HepG2 (cell line): ENCODE data around the gene SF3A2. TPM values are rescaled to one million over a fixed set of nuclear protein-coding genes. Genes with fewer than 3 reads are reported as not detected.

Source experiments
- ATAC-seq: fragments of 200-7000 bp; cut with Tn5 transposase; 3 replicates; pipeline ENCODE4 v1.9.1; 2020; ENCODE audit warnings: mild to moderate bottlenecking, moderate library complexity
- BruUV-seq: library from RNA; stranded (reverse); fragments of 400-500 nt; replicated peaks from 2 replicates; lab custom pipeline; 2021; lab: Mats Ljungman, UMichigan
- CTCF ChIA-PET: fragments of 300-600 bp; formaldehyde crosslinking; extraction: SDS; loops from one replicate; lab custom pipeline; 2021; ENCODE audit warnings: low total read pairs, inconsistent platforms, low intra/inter-chr PET ratio; lab: Yijun Ruan, JAX
- POLR2A ChIA-PET: fragments of 350-600 bp; sonication (Branson Sonifier 250); formaldehyde crosslinking; loops from one replicate; lab custom pipeline; 2020; ENCODE audit warnings: antibody characterized with exemption, inconsistent platforms; lab: Yijun Ruan, JAX
- DNase-seq: peaks from one replicate; pipeline ENCODE4 v3.0.0-alpha.2; 2015; ENCODE audit warnings: low spot score
- FAIRE-seq: peaks from 3 replicates; lab custom pipeline; 2011; peaks lifted over from hg19 to GRCh38; lab: Jason Lieb, UNC
- H2AFZ ChIP-seq: one replicate; pipeline ENCODE4 v1.6.1; 2011; ENCODE audit warnings: low read length, inconsistent platforms
- H3K27ac ChIP-seq: fragments of 300-600 bp; 3 replicates; pipeline ENCODE4 v1.8.0; 2011; ENCODE audit warnings: mixed run types, mild to moderate bottlenecking, mixed read lengths, low read length, inconsistent platforms; ENCODE audit not compliant: insufficient read depth; ENCODE audit errors: extremely low read length
- H3K27me3 ChIP-seq, 2 experiments: fragments of 200-600 bp in 1 of 2; 2 replicates in 1 of 2; 3 replicates in 1 of 2; pipeline versions ENCODE4 v1.6.0 to v1.8.0; 2011; ENCODE audit warnings: low read length in 2 of 2, mild to moderate bottlenecking in 2 of 2, moderate library complexity in 2 of 2, inconsistent platforms in 1 of 2; ENCODE audit not compliant: insufficient read depth in 2 of 2, control insufficient read depth in 1 of 2
- H3K36me3 ChIP-seq, 2 experiments: fragments of 200-600 bp in 1 of 2; replicated peaks in 1 of 2; 2 replicates in 1 of 2; 3 replicates in 1 of 2; pipeline versions ENCODE4 v1.5.1 to v1.8.0; 2011; ENCODE audit warnings: low read length in 2 of 2, inconsistent platforms in 1 of 2; ENCODE audit not compliant: insufficient read depth in 2 of 2, control insufficient read depth in 1 of 2
- H3K4me1 ChIP-seq: 2 replicates; pipeline ENCODE4 v1.5.1; 2012; ENCODE audit warnings: low read length, inconsistent platforms; ENCODE audit not compliant: insufficient read depth
- H3K4me2 ChIP-seq: 2 replicates; pipeline ENCODE4 v1.6.0; 2011; ENCODE audit warnings: low read depth, low read length, inconsistent platforms
- H3K4me3 ChIP-seq, 3 experiments: fragments of 200-600 bp in 1 of 3; sonication (generic), shearing (Covaris generic) in 1 of 3; replicated peaks in 1 of 3; 2 replicates each; pipeline ENCODE4 v1.5.1; 2011 to 2016; ENCODE audit warnings: low read length in 3 of 3, inconsistent platforms in 2 of 3, low read depth in 2 of 3, mild to moderate bottlenecking in 2 of 3, control low read depth in 1 of 3, mixed read lengths in 1 of 3; ENCODE audit not compliant: insufficient read depth in 1 of 3
- H3K79me2 ChIP-seq: one replicate; pipeline ENCODE4 v1.6.1; 2011; ENCODE audit warnings: low read length, inconsistent platforms; ENCODE audit not compliant: insufficient read depth
- H3K9ac ChIP-seq: 2 replicates; pipeline ENCODE4 v1.6.0; 2011; ENCODE audit warnings: mild to moderate bottlenecking, low read depth, low read length, inconsistent platforms; ENCODE audit not compliant: insufficient read depth
- H3K9me3 ChIP-seq: 2 replicates; pipeline ENCODE4 v1.5.1; 2012; ENCODE audit warnings: mild to moderate bottlenecking, low read length
- H4K20me1 ChIP-seq: 2 replicates; pipeline ENCODE4 v1.6.0; 2011; ENCODE audit warnings: inconsistent platforms, mild to moderate bottlenecking, low read length, moderate library complexity; ENCODE audit not compliant: insufficient read depth
- DBP ChIP-seq: sonication (generic); formaldehyde crosslinking; IDR thresholded peaks from 2 replicates; pipeline ENCODE4 v1.4.0; 2020; ENCODE audit warnings: missing genetic modification reagents; ENCODE audit errors: not compliant biosample characterization
- GPBP1L1 ChIP-seq: sonication (generic); formaldehyde crosslinking; IDR thresholded peaks from 2 replicates; pipeline ENCODE4 v1.5.0; 2020; ENCODE audit warnings: mild to moderate bottlenecking, missing genetic modification reagents
- GRHL1 ChIP-seq: sonication (generic); formaldehyde crosslinking; conservative IDR thresholded peaks from 2 replicates; pipeline ENCODE4 v1.8.0; 2022; ENCODE audit warnings: missing genetic modification reagents
- HOXA9 ChIP-seq: sonication (generic); formaldehyde crosslinking; IDR thresholded peaks from 2 replicates; pipeline ENCODE4 v1.8.1; 2022; ENCODE audit warnings: missing genetic modification reagents, mild to moderate bottlenecking, moderate library complexity, borderline replicate concordance
- MXD1 ChIP-seq: sonication (generic); formaldehyde crosslinking; IDR thresholded peaks from 2 replicates; pipeline ENCODE4 v1.4.0; 2020; ENCODE audit warnings: mild to moderate bottlenecking, missing genetic modification reagents
- RFXAP ChIP-seq: sonication (generic); formaldehyde crosslinking; IDR thresholded peaks from 2 replicates; pipeline ENCODE4 v1.4.0; 2020; ENCODE audit warnings: missing genetic modification reagents, borderline replicate concordance
- ZNF296 ChIP-seq: sonication (generic); formaldehyde crosslinking; conservative IDR thresholded peaks from 2 replicates; pipeline ENCODE4 v1.5.0; 2020; ENCODE audit warnings: mild to moderate bottlenecking, missing genetic modification reagents
- ZNF329 ChIP-seq: sonication (generic); formaldehyde crosslinking; IDR thresholded peaks from 2 replicates; pipeline ENCODE4 v1.9.0; 2021; ENCODE audit warnings: low read depth, mild to moderate bottlenecking, missing genetic modification reagents
- ZNF710 ChIP-seq: sonication (generic); formaldehyde crosslinking; IDR thresholded peaks from 2 replicates; pipeline ENCODE4 v1.5.0; 2020; ENCODE audit warnings: mild to moderate bottlenecking, missing genetic modification reagents, borderline replicate concordance
- ZNF766 ChIP-seq: sonication (generic); formaldehyde crosslinking; IDR thresholded peaks from 2 replicates; pipeline ENCODE4 v1.5.0; 2020; ENCODE audit warnings: missing genetic modification reagents, borderline replicate concordance
- WGBS: methylation state at CpG from one replicate; pipeline ENCODE4 v1.1.6; 2017; ENCODE audit warnings: low lambda C conversion rate; 5-methylcytosine and 5-hydroxymethylcytosine counted together
- in situ Hi-C: cut with HindIII; loops from 2 replicates; pipeline ENCODE4 v1.10.0; 2017; ENCODE audit warnings: low pct_unique_long_range_greater_than_20kb; ENCODE audit not compliant: extremely low pct_ligation_motif_present
- intact Hi-C: fragments of 100-400 bp; cut with micrococcal nuclease; formaldehyde crosslinking; loops from one replicate; pipeline ENCODE4 v1.10.0; 2022; ENCODE audit not compliant: unreplicated experiment
- polyA plus RNA-seq, 8 experiments: library from polyadenylated mRNA; depleted of rRNA in 3 of 8; stranded (reverse) in 7 of 8; unstranded in 1 of 8; fragments of >200 nt; fragmentation: Illumina TruSeq in 4 of 8; extraction: Trizol in 4 of 8; gene quantifications; 2 replicates each; pipeline versions ENCODE4 v1.2.1 to v1.2.3, GENCODE V29; 2011 to 2016; ENCODE audit warnings: low read depth in 4 of 8, missing spikeins in 1 of 8, mixed read lengths in 1 of 8; ENCODE audit not compliant: insufficient read depth in 1 of 8
- total RNA-seq, 5 experiments: library from RNA; depleted of rRNA; stranded (reverse); fragments of >200 nt; fragmentation: Illumina TruSeq; extraction: Trizol; gene quantifications; 2 replicates each; pipeline ENCODE4 v1.2.3, GENCODE V29; 2016; ENCODE audit warnings: low read depth in 1 of 5

The SF3A2 gene
- total and polyA plus RNA-seq, 2 of the 13 experiments (the other 11 are each of a cell fraction or from before 2014, with no cell fraction given) = 8.6 to 8.8 TPM

- peaks cover 40 to 81% of the 10 kb centered on the region in 2 experiments for H3K36me3 ChIP-seq
- H2AFZ ChIP-seq = no peak overlapping the region
- ATAC-seq (no peak), FAIRE-seq (no peak), DNase-seq (no peak)
- in situ Hi-C loops (loop anchor here (5.0 kb wide), 1 partner anchor 38 kb away; no protein-coding TSS in a partner anchor), intact Hi-C loops (no loop called here)
- WGBS = 97% methylated on average over 7 of the region's 21 CpGs
- TF ChIP-seq DBP (CRISPR knock-in tag) (no peak), ZNF296 (CRISPR knock-in tag) (no peak), ZNF329 (CRISPR knock-in tag) (no peak), GPBP1L1 (no peak), RFXAP (CRISPR knock-in tag) (no peak), MXD1 (CRISPR knock-in tag) (no peak), ZNF710 (CRISPR knock-in tag) (no peak), ZNF766 (no peak), GRHL1 (CRISPR knock-in tag) (no peak), HOXA9 (no peak)
- no peak overlapping the region for H3K4me3 ChIP-seq
- H3K9me3 ChIP-seq = no peaks in the 10 kb centered on the region
- H3K4me2 ChIP-seq = no peak overlapping the region
- no peaks in the 10 kb centered on the region for H3K27me3 ChIP-seq
- peaks cover 27% of the 10 kb centered on the region for H3K4me1 ChIP-seq
- H4K20me1 ChIP-seq = no peaks in the 10 kb centered on the region
- POLR2A ChIA-PET = no interaction called here
- no peak overlapping the region for H3K9ac ChIP-seq
- H3K27ac ChIP-seq = no peak overlapping the region
- H3K79me2 ChIP-seq = peaks cover 4% of the 10 kb centered on the region
- no TSS peak for BruUV-seq
- CTCF ChIA-PET = no interaction called here
These were observed 26.4 kb upstream of the SF3A2 start for GRCh38 chr19:2210206-2210605.
